GM19463 (cell line): ENCODE results near the gene CLIC5.

Experiments used
- ATAC-seq: cut with Tn5 transposase; IDR thresholded peaks from one replicate; pipeline ENCODE4 v1.9.1; 2021; ENCODE audit warnings: mild to moderate bottlenecking, moderate library complexity; ENCODE audit not compliant: unreplicated experiment

CLIC5 gene

GRCh38 chr6:46015119-46015968 is at the start of gene CLIC5:
Gene CLIC5 (minus strand): TSS chr6:46015860. CDS start chr6:46015542, 318 bp downstream.
- ATAC-seq: no peak

- ATAC-seq: no peak
These were observed 47.3 kb upstream of the CLIC5 start for GRCh38 chr6:46062991-46063390.

GRCh38 chr6:46062312-46062711 is 46.7 kb upstream of the CLIC5 start:
- no peak for ATAC-seq

GRCh38 chr6:46061497-46061896 is 45.8 kb upstream of the CLIC5 start:
- ATAC-seq: no peak

- ATAC-seq: no peak
These were observed 43.9 kb upstream of the CLIC5 start for GRCh38 chr6:46059608-46060007.

- ATAC-seq: no peak
These were observed 43.3 kb upstream of the CLIC5 start for GRCh38 chr6:46058951-46059350.

GRCh38 chr6:46057792-46058191 is 42.1 kb upstream of the CLIC5 start:
- no peak for ATAC-seq

GRCh38 chr6:46056906-46057529 is 41.4 kb upstream of the CLIC5 start:
- no peak for ATAC-seq

GRCh38 chr6:46054516-46054915 is 38.9 kb upstream of the CLIC5 start:
- ATAC-seq: no peak

GRCh38 chr6:46053039-46053933 is 37.6 kb upstream of the CLIC5 start:
- no peak for ATAC-seq

- ATAC-seq: no peak
These were observed 36.8 kb upstream of the CLIC5 start for GRCh38 chr6:46052479-46052878.

GRCh38 chr6:46051962-46052361 is 36.3 kb upstream of the CLIC5 start:
- no peak for ATAC-seq

- ATAC-seq: no peak
These were observed 35.3 kb upstream of the CLIC5 start for GRCh38 chr6:46050845-46051405.

- no peak for ATAC-seq
These were observed 33.1 kb upstream of the CLIC5 start for GRCh38 chr6:46048646-46049297.

GRCh38 chr6:46046558-46047174 is 31.0 kb upstream of the CLIC5 start:
- ATAC-seq: no peak

GRCh38 chr6:46044881-46045617 is 29.4 kb upstream of the CLIC5 start:
- no peak for ATAC-seq

- ATAC-seq: peak; percentile 88
These were observed 26.8 kb upstream of the CLIC5 start for GRCh38 chr6:46042355-46042999.

GRCh38 chr6:46040288-46040687 is 24.6 kb upstream of the CLIC5 start:
- ATAC-seq: no peak

- no peak for ATAC-seq
These were observed 24.0 kb upstream of the CLIC5 start for GRCh38 chr6:46039646-46040045.
